Islet precursor cell (in vitro differentiated cells): ENCODE data around the gene PGAP2.
"Not testable (repeated sequence)": the region's sequence is repeated elsewhere in the genome, so short reads cannot be mapped to it uniquely, and the experiment has no call there.

ENCODE experiments used
- DNase-seq: peaks from one replicate; pipeline ENCODE4 v3.0.0-alpha.2; 2018

The PGAP2 gene

GRCh38 chr11:3807909-3808860 is at the start of gene PGAP2:
TSS of gene PGAP2 (plus strand) at chr11:3808560. CDS start at chr11:3811260, 2,700 bp downstream.
- DNase-seq = peak; percentile 90

- no peak for DNase-seq
Observed at GRCh38 chr11:3764266-3764665, 44.1 kb upstream of the PGAP2 start.

GRCh38 chr11:3766836-3767235 is 41.5 kb upstream of the PGAP2 start:
- not testable (repeated sequence) for DNase-seq

- DNase-seq = no peak
Observed at GRCh38 chr11:3767536-3767935, 40.8 kb upstream of the PGAP2 start.

GRCh38 chr11:3773180-3773579 is 35.2 kb upstream of the PGAP2 start:
- DNase-seq = no peak

GRCh38 chr11:3775736-3776406 is 32.5 kb upstream of the PGAP2 start:
- no peak for DNase-seq

GRCh38 chr11:3781423-3781822 is 26.9 kb upstream of the PGAP2 start:
- no peak for DNase-seq

GRCh38 chr11:3782963-3783362 is 25.4 kb upstream of the PGAP2 start:
- no peak for DNase-seq

- DNase-seq = no peak
Observed at GRCh38 chr11:3783611-3784010, 24.7 kb upstream of the PGAP2 start.

- DNase-seq = no peak
Observed at GRCh38 chr11:3786781-3787428, 21.5 kb upstream of the PGAP2 start.

- not testable (repeated sequence) for DNase-seq
Observed at GRCh38 chr11:3794387-3794786, 14.0 kb upstream of the PGAP2 start.

- DNase-seq = no peak
Observed at GRCh38 chr11:3795131-3796001, 13.0 kb upstream of the PGAP2 start.

GRCh38 chr11:3796002-3796311 is 12.4 kb upstream of the PGAP2 start:
- DNase-seq = no peak

- no peak for DNase-seq
Observed at GRCh38 chr11:3796346-3796745, 12.0 kb upstream of the PGAP2 start.

- DNase-seq = no peak
Observed at GRCh38 chr11:3796801-3797328, 11.5 kb upstream of the PGAP2 start.

- DNase-seq = peak; percentile 100
Observed at GRCh38 chr11:3797329-3798090, 10.8 kb upstream of the PGAP2 start, which contains the start of gene NUP98. TSS of gene NUP98 (minus strand) at chr11:3797554. CDS start at chr11:3782117, 15,437 bp downstream.

- DNase-seq = no peak
Observed at GRCh38 chr11:3799143-3799542, 9.2 kb upstream of the PGAP2 start.

GRCh38 chr11:3799873-3800272 is 8.5 kb upstream of the PGAP2 start:
- DNase-seq = no peak

GRCh38 chr11:3802011-3802790 is 6.2 kb upstream of the PGAP2 start:
- DNase-seq = no peak

- peak; percentile 83 for DNase-seq
Observed at GRCh38 chr11:3803726-3804495, 4.4 kb upstream of the PGAP2 start.
